ENCODE results near the gene FATE1. TPM values are rescaled to one million over a fixed set of nuclear protein-coding genes. Genes with fewer than 3 reads are reported as not detected.

FATE1 gene
- total and polyA plus RNA-seq, 2 of the 8 experiments (the other 6 are each of a cell fraction or from before 2014, with no cell fraction given) = 0.12 TPM; not detected in 1

- no peaks in the 10 kb centered on the region for H3K79me2 ChIP-seq (ENCODE audit: control insufficient read depth in 1 of 2, insufficient read depth in 2 of 2, low read length in 2 of 2)
- H3K9ac ChIP-seq (replicated peaks in 1 of 4; ENCODE audit: extremely low read depth in 1 of 4, low read depth in 3 of 4, low read length in 3 of 4) = no peak overlapping the region
- H3K4me3 ChIP-seq (ENCODE audit: extremely low read depth in 1 of 4, insufficient read depth in 2 of 4, low read depth in 3 of 4, low read length in 4 of 4) = no peak overlapping the region
- H2BK15ac ChIP-seq (ENCODE audit: low read length) = no peak overlapping the region
- ChIA-PET CTCF (ENCODE audit: partially characterized antibody) (interaction anchor here (0.9 to 1.8 kb wide), 13 partner anchors 9 to 927 kb away, joined by 3 to 8 read pairs (median 4); no protein-coding TSS in a partner anchor), POLR2A (ENCODE audit: partially characterized antibody) (no interaction called here)
- peaks cover 0 to 4% (median 1%) of the 10 kb centered on the region in 4 experiments; a peak in 3 of 7 replicates for H3K4me1 ChIP-seq (replicated peaks in 1 of 4; ENCODE audit: control insufficient read depth in 3 of 4, insufficient read depth in 4 of 4, low read length in 3 of 4)
- TF ChIP-seq EP300 (IDR thresholded peaks at IDR 0.05; ENCODE audit: borderline replicate concordance in 1 of 2, low read depth in 2 of 2, low read length in 2 of 2) = no peak
- no peak for TF ChIP-seq RXRA (IDR thresholded peaks at IDR 0.05; ENCODE audit: insufficient read depth, low read depth, low read length)
- TF ChIP-seq PHF8 (conservative IDR thresholded peaks at IDR 0.05; ENCODE audit: low read depth, low read length) = no peak
- no peak for TF ChIP-seq ZNF274 (IDR thresholded peaks at IDR 0.05; ENCODE audit: borderline replicate concordance, extremely low read depth, low read length)
- TF ChIP-seq KDM1A (IDR thresholded peaks at IDR 0.05; ENCODE audit: borderline replicate concordance, low read length) = no peak
- TF ChIP-seq RAD21 (IDR thresholded peaks at IDR 0.05 in 1 of 2, conservative IDR thresholded peaks at IDR 0.05 in 1 of 2; ENCODE audit: low read depth in 2 of 2, low read length in 2 of 2) = no peak
- no peaks in the 10 kb centered on the region for H4K20me1 ChIP-seq (replicated peaks in 1 of 2; ENCODE audit: control insufficient read depth in 1 of 2, insufficient read depth in 2 of 2, low read length in 2 of 2)
- no peak overlapping the region; the same call in 1 of the 2 replicates for H2AFZ ChIP-seq (ENCODE audit: low read length)
- no peak overlapping the region for H2BK120ac ChIP-seq (replicated peaks; ENCODE audit: low read depth, low read length)
- H3K56ac ChIP-seq (replicated peaks; ENCODE audit: insufficient read length, low read depth, low read length) = no peak overlapping the region
- no peaks in the 10 kb centered on the region for H3K27me3 ChIP-seq (replicated peaks in 1 of 4; ENCODE audit: control insufficient read depth in 3 of 4, extremely low read depth in 1 of 4, insufficient read depth in 3 of 4, low read length in 3 of 4)
- no peak overlapping the region; the same call in 1 of the 2 replicates for H4K8ac ChIP-seq (ENCODE audit: extremely low read depth, insufficient read depth, low read length)
- H3K23me2 ChIP-seq (ENCODE audit: low read depth, low read length) = no peaks in the 10 kb centered on the region
- no peak overlapping the region for H4K91ac ChIP-seq (replicated peaks; ENCODE audit: insufficient read length, low read length)
- no peaks in the 10 kb centered on the region for H3K36me3 ChIP-seq (ENCODE audit: control insufficient read depth in 2 of 4, insufficient read depth in 4 of 4, low read length in 3 of 4)
- H2BK20ac ChIP-seq (ENCODE audit: low read length) = no peak overlapping the region
- no peak overlapping the region for H2BK5ac ChIP-seq (ENCODE audit: low read depth, low read length)
- WGBS, 2 experiments (ENCODE audit: extremely low coverage in 1 of 2, insufficient coverage in 1 of 2, insufficient read length in 1 of 2, insufficient replicate concordance in 2 of 2, low coverage in 1 of 2, low lambda C conversion rate in 2 of 2, missing lambda C conversion rate in 1 of 2) = 63% methylated on average over 1 of the region's 5 CpGs; no CpG with 5 or more reads in 1 of the 2 experiments
- H3K18ac ChIP-seq (ENCODE audit: extremely low read depth, low read length) = no peak overlapping the region
- no peaks in the 10 kb centered on the region for H3K79me1 ChIP-seq (ENCODE audit: low read depth, low read length)
- no peak overlapping the region for H2AK5ac ChIP-seq (ENCODE audit: low read depth, low read length)
- FAIRE-seq (no peak), DNase-seq (ENCODE audit: low read depth in 1 of 2, low spot score in 2 of 2) (no peak)
- H3K27ac ChIP-seq (ENCODE audit: low read depth, low read length) = no peak overlapping the region
- H2BK12ac ChIP-seq (ENCODE audit: low read depth, low read length) = no peak overlapping the region
- no peaks in the 10 kb centered on the region for H3K9me3 ChIP-seq (ENCODE audit: insufficient read depth in 2 of 2, low read depth in 1 of 2, low read length in 1 of 2)
- H3K4me2 ChIP-seq (ENCODE audit: insufficient read depth in 1 of 2, low read depth in 2 of 2, low read length in 2 of 2) = no peak overlapping the region
- H3K4ac ChIP-seq (replicated peaks; ENCODE audit: insufficient read length, low read depth, low read length) = no peak overlapping the region
- H3K14ac ChIP-seq (ENCODE audit: insufficient read length) = no peak overlapping the region
- H3K23ac ChIP-seq (ENCODE audit: insufficient read length) = no peak overlapping the region
- H4K5ac ChIP-seq (ENCODE audit: insufficient read length, low read depth, low read length) = no peak overlapping the region
Measured at GRCh38 chrX:151714362-151714761, 1.5 kb upstream of the FATE1 start.

Data from H1 (cell line).